BJ (cell line): Measurements from ENCODE around the gene PLXNA2. TPM values are rescaled to one million over a fixed set of nuclear protein-coding genes. Genes with fewer than 3 reads are reported as not detected.

Experiments
- CTCF ChIA-PET: fragments of 350-600 bp; formaldehyde crosslinking; extraction: SDS; loops from one replicate; lab custom pipeline; 2021; ENCODE audit warnings: antibody characterized with exemption, inconsistent platforms; lab: Yijun Ruan, JAX
- POLR2A ChIA-PET: fragments of 300-600 bp; sonication (Branson Sonifier 250); formaldehyde crosslinking; extraction: SDS; loops from one replicate; lab custom pipeline; 2021; ENCODE audit warnings: antibody characterized with exemption; lab: Charles Lee
- DNase-seq: peaks from one replicate; pipeline ENCODE4 v3.0.0-alpha.2; 2011; ENCODE audit warnings: low read depth
- H3K27me3 ChIP-seq: 2 replicates; pipeline ENCODE4 v1.6.0; 2011; ENCODE audit warnings: low read length; ENCODE audit not compliant: control insufficient read depth, insufficient read depth
- H3K36me3 ChIP-seq: 2 replicates; pipeline ENCODE4 v1.5.1; 2011; ENCODE audit warnings: low read length; ENCODE audit not compliant: control insufficient read depth, insufficient read depth
- H3K4me3 ChIP-seq: 2 replicates; pipeline ENCODE4 v1.5.1; 2011; ENCODE audit warnings: low read depth, mild to moderate bottlenecking, control low read depth, low read length
- polyA plus RNA-seq: library from polyadenylated mRNA; depleted of rRNA; stranded (reverse); fragments of >200 nt; gene quantifications from 2 replicates; pipeline ENCODE4 v1.2.3, GENCODE V29; 2011
- TF ChIP-seq, protein P1 (sequence below): IDR thresholded peaks from 2 replicates; pipeline ENCODE4 v1.5.1; 2011; ENCODE audit warnings: low read depth, mild to moderate bottlenecking, control low read depth, inconsistent platforms, low read length, moderate library complexity; ENCODE audit not compliant: insufficient read depth

Gene PLXNA2
- polyA plus RNA-seq, 1 experiment, result 2.7 TPM

- POLR2A ChIA-PET, result no interaction called here
- DNase-seq, result no peak
- CTCF ChIA-PET, result interaction anchor here (0.6 to 15.8 kb wide), 36 partner anchors 9 to 314 kb away, joined by 3 to 351 read pairs (median 4); no protein-coding TSS in a partner anchor
Measured at GRCh38 chr1:208238710-208239472, 5.3 kb downstream of the PLXNA2 start.

DNA sequence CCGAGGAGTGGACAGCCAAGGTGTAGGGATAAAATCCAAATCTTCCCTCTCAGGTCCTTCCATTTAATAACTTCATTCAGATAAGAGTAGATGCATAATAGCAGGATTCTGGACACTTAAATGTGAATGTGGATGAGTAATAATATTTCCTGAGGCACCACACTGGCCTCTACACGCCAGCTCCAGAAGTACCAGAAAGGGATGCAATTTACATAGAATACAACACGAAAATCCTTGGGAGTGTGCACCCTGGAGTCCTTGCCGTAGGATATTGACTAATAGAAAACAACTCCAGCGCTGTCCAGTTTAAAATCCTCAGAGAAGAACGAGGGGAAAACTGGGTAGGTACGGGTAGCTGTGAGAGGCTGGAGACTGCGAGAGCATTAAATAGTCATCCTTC lies 6.9 kb downstream of the PLXNA2 start:
- TF ChIP-seq, protein P1, sequence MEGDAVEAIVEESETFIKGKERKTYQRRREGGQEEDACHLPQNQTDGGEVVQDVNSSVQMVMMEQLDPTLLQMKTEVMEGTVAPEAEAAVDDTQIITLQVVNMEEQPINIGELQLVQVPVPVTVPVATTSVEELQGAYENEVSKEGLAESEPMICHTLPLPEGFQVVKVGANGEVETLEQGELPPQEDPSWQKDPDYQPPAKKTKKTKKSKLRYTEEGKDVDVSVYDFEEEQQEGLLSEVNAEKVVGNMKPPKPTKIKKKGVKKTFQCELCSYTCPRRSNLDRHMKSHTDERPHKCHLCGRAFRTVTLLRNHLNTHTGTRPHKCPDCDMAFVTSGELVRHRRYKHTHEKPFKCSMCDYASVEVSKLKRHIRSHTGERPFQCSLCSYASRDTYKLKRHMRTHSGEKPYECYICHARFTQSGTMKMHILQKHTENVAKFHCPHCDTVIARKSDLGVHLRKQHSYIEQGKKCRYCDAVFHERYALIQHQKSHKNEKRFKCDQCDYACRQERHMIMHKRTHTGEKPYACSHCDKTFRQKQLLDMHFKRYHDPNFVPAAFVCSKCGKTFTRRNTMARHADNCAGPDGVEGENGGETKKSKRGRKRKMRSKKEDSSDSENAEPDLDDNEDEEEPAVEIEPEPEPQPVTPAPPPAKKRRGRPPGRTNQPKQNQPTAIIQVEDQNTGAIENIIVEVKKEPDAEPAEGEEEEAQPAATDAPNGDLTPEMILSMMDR, result no peak
- Histone ChIP-seq H3K27me3 (no peaks in the 10 kb centered on the region), H3K4me3 (no peak overlapping the region), H3K36me3 (no peaks in the 10 kb centered on the region)
- DNase-seq, result no peak
- POLR2A ChIA-PET, result no interaction called here
- CTCF ChIA-PET, result interaction anchor here (1.0 to 15.8 kb wide), 12 partner anchors 10 to 239 kb away, joined by 3 to 351 read pairs (median 4); no protein-coding TSS in a partner anchor

More at GRCh38 chr1:208238710-208239472, 5.3 kb downstream of the PLXNA2 start:
- TF ChIP-seq, protein P1, result peak; percentile 86
- no peaks in the 10 kb centered on the region for H3K36me3 ChIP-seq
- no peaks in the 10 kb centered on the region for H3K27me3 ChIP-seq
- H3K4me3 ChIP-seq, result no peak overlapping the region

DNA sequence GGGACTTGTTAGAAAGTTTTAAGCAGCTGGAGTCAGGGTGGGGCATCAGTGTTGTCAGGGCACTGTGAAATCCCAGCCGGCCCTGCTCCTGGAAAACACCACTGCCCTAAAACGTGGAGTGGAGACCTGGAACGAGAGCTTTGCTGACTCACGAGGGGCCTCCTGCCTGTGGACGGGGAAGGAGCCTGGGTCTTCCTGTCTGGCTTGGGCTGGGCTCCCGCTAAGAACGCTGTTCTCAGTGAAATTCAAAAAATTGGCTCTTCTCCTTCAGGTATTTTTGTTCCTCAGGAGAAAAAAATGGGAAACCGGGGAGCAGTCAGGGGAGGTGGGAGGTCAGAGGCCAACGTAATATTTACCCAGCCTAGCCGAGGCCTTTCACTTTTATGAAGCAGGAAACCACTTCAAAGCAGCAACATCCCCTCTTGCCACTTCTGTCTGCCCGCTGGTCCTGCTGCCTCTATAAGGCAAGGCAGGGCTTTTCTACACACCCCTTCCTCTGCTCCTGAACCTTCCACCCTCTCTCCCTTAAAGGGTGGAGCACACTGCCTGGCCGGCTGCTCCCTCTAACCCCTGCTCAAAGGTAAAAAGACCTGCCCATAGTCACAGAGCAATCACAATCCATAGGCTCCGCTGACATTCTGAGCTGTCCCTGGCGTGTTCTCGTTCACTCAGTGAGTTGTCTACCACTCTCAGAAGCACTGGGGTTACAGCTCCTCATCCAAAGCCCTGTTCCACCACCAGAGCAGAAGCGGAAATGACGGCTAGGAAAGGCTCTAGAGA lies 8.0 kb downstream of the PLXNA2 start:
- POLR2A ChIA-PET, result no interaction called here
- DNase-seq, result no peak
- H3K4me3 ChIP-seq, result no peak overlapping the region
- TF ChIP-seq, protein P1, result no peak
- no peaks in the 10 kb centered on the region for H3K36me3 ChIP-seq
- CTCF ChIA-PET, result interaction anchor here (0.6 to 15.8 kb wide), 9 partner anchors 8 to 791 kb away, joined by 3 to 351 read pairs (median 4); partner anchors contain the start of gene PLXNA2
- H3K27me3 ChIP-seq, result no peaks in the 10 kb centered on the region

DNA sequence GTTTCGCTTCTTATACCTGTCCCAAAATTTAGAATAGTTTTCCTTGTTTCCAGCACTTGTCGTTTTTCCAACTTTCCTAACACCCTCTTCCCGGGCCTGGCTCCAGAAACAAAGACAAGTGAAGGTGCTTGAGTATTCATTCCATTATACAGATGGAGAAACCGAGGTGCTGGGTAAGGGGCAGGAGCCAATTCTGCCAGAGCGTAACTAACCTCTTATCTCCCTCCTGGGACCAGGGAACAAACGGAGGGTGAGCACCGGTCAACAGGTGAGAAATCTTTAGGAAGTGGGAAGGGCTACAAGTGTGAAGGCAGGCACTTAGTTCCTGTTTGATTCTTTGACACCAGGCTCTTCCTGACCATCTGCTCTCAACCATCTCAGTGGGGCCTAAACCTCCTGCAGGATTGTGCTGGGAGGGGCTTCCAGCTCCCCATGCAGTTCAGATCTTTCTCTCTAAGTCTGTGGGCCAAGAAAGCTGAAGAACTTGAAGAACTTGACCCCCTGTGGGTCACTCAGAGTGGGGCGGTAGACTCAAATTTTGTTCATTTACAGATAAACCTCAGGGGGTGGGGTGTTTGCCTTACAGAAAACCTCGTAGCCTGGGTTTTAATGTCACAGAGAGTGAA lies 8.7 kb downstream of the PLXNA2 start:
- no peak for DNase-seq
- Histone ChIP-seq H3K4me3 (no peak overlapping the region), H3K36me3 (no peaks in the 10 kb centered on the region; the same call in 1 of the 2 replicates), H3K27me3 (no peaks in the 10 kb centered on the region)
- TF ChIP-seq, protein P1, result no peak
- CTCF ChIA-PET, result interaction anchor here (0.6 to 15.8 kb wide), 9 partner anchors 8 to 792 kb away, joined by 3 to 351 read pairs (median 4); partner anchors contain the start of gene PLXNA2
- POLR2A ChIA-PET, result no interaction called here
